LNCaP clone FGC (cell line): ENCODE data around the gene GPC6.

Source experiments
- DNase-seq: peaks from one replicate; pipeline ENCODE4 v3.0.0-alpha.2; 2011; ENCODE audit warnings: low read depth
- H3K4me3 ChIP-seq: 2 replicates; pipeline ENCODE4 v1.5.1; 2011; ENCODE audit warnings: mild to moderate bottlenecking, low read depth, low read length, control low read depth
- TF ChIP-seq, protein P1 (sequence below): IDR thresholded peaks from 2 replicates; pipeline ENCODE4 v1.5.1; 2012; ENCODE audit warnings: mild to moderate bottlenecking; ENCODE audit not compliant: control insufficient read depth, insufficient read depth; ENCODE audit errors: extremely low read depth

Gene GPC6

DNA sequence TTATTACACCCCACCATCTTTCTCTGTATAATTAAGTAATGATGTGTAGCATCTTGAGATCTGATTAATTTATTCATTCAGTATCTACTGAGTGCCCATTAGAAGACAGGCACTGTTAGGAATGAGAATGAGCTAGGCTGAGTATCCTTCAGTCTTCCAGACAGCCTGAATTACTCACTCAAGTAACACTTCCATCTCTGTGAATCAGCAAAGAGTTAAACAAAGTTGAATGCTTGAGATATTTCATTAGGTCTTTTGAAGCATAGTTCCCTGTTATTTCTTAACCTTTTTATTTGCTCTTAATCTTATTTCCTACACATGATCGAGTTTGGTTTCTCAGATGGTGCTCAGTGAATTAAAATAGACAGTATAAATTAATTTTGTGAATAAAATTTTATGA, 839.1 kb downstream of the GPC6 start:
- H3K4me3 ChIP-seq = no peak overlapping the region
- DNase-seq = no peak
- TF ChIP-seq, protein P1, sequence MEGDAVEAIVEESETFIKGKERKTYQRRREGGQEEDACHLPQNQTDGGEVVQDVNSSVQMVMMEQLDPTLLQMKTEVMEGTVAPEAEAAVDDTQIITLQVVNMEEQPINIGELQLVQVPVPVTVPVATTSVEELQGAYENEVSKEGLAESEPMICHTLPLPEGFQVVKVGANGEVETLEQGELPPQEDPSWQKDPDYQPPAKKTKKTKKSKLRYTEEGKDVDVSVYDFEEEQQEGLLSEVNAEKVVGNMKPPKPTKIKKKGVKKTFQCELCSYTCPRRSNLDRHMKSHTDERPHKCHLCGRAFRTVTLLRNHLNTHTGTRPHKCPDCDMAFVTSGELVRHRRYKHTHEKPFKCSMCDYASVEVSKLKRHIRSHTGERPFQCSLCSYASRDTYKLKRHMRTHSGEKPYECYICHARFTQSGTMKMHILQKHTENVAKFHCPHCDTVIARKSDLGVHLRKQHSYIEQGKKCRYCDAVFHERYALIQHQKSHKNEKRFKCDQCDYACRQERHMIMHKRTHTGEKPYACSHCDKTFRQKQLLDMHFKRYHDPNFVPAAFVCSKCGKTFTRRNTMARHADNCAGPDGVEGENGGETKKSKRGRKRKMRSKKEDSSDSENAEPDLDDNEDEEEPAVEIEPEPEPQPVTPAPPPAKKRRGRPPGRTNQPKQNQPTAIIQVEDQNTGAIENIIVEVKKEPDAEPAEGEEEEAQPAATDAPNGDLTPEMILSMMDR = no peak

DNA sequence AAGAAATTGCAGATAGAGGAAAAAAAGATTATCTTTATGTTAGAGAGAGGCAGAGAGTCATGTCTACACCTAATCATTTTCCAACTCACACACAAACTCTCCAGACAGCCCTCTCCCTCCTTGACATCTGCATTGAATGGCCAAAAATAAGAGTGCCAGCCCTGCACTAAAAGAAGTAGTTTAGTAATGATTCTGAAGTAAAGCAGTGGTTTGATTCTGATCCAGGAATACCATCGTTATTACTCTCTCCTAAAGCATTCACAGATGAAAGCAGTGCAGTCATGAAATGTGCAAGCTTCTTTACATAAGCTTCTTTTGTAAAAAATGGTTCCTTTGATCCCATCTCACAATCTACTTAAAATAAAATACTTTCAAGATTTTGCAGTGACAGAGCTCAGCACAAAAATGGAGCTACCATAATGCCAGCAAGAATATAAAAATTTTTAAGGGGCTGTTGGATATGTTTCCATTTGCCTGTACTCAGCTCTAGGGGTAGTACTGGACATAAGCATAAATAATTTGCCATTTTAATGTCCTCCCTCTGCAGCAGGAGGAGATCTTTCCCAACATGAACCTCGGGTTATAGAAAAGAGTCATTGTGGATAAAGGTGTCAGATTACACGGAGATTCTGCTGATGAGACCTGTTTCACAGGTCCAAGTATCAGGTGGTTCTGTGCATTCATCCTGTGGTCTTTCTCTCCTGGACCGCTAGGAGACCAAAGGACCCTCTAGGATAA, 846.6 kb downstream of the GPC6 start:
- H3K4me3 ChIP-seq = no peak overlapping the region
- TF ChIP-seq, protein P1 = peak; percentile 23; the same call in 1 of the 2 replicates
- peak; percentile 42 for DNase-seq

DNA sequence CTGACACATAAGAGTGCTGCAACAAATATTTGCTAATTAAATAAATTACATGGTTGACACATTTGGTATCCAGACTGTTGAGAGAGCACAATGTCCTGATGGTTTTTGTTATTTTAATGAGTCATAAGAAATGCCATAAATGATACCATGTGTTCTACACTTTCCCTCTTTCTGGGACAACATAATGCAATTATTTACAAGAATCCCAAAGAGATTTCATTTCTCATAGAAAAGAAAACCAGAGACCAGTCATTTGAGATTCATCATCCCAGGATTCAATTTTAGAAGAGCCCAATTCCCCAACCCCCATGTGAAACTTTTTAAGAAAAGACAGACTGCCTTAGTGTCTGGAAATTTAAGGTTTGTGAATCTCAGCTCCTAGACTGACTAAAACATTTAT, 853.3 kb downstream of the GPC6 start:
- TF ChIP-seq, protein P1 = no peak
- DNase-seq = no peak
- no peak overlapping the region for H3K4me3 ChIP-seq

DNA sequence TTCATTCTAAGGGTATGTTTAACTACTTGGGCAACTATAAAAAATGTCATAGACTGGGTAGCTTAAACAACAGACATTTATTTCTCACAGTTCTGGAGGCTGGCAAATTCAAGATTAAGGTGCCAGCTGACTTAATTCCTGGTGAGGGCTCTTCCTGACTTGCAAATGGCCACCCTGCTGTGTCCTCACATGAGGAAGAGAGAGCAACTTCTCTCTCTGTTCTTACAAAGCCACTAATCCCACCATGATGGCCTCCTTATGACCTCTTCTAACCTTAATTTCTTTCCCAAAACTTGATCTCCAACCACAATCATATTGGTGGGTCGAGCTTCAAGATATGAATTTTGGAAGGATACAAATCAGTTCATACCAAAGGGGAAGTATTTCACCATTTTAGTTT, 853.9 kb downstream of the GPC6 start:
- TF ChIP-seq, protein P1 = no peak
- DNase-seq = no peak
- no peak overlapping the region for H3K4me3 ChIP-seq

DNA sequence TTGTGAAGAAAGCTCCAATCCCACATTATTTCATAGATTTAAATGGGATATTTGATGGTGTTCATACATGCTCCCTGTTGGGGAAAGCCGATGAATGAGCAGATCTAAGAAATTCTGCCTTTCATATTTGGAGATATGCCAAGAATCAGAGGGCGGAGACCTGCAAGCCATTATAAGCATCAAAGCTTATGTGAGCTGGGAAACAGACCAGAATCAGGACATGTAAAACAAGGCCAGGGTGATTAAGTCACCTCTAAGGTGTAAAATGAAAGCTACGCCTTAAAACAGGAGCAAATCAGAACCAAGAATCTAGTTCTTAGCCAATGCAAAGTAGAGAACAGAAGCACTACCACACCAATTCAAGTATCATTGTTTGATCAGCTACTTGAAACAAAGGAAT, 860.5 kb downstream of the GPC6 start:
- DNase-seq = no peak
- H3K4me3 ChIP-seq = no peak overlapping the region
- TF ChIP-seq, protein P1 = no peak

DNA sequence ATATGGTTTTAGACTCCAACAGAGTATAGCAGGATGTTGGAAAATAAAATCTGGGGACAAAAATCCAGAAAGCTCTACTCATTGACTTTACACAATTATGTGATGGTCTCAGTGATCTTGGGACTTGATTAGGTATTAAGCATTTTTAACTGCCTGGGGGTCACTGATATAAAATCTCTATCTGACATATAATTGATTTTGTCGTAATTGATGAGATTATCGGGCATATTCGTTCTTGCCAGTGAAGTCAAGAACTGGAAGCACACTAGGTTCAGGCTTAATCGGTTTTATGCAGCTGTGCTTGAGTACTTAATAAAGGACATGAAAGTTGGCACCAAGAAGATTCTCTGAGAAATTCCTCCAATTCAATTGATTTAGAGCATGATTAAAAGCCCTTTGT, 862.1 kb downstream of the GPC6 start:
- TF ChIP-seq, protein P1 = no peak
- H3K4me3 ChIP-seq = no peak overlapping the region
- no peak for DNase-seq
